Measurements from ENCODE around the gene DLL1.
"Not testable (repeated sequence)": the region's sequence is repeated elsewhere in the genome, so short reads cannot be mapped to it uniquely, and the experiment has no call there.

The DLL1 gene

GRCh38 chr6:170290296-170291128, at the start of gene DLL1:
DLL1 (minus strand) TSS chr6:170291078; CDS start chr6:170290139, 939 bp downstream.
- peak; percentile 44 for DNase-seq

- not testable (repeated sequence) for DNase-seq
These were observed 44.3 kb upstream of the DLL1 start for GRCh38 chr6:170335199-170335598.

DNA sequence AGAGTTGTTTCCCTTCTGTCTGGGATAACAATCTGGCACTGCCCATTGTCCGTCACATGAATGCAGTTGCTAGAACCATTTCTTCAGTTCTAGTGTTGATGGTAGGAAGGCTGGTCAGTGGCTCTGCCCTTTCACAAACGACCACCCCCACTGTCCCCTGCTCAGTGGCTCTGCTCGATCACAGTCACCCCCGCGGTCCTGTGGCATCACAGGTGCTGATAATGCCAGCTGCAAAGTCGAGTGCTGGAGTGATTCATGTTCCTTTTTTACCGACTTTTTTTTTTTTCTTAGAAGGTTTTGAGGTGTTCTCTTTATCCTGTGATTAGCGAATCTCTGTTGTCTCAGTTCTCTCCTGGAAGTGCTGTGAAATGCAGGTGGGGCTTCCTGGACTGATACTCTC, 38.4 kb upstream of the DLL1 start:
- DNase-seq, result no peak

GRCh38 chr6:170317718-170318117, 26.8 kb upstream of the DLL1 start:
- no peak for DNase-seq

GRCh38 chr6:170317076-170317475, 26.2 kb upstream of the DLL1 start:
- no peak for DNase-seq

- no peak for DNase-seq
These were observed 25.2 kb upstream of the DLL1 start for GRCh38 chr6:170316071-170316470.

DNA sequence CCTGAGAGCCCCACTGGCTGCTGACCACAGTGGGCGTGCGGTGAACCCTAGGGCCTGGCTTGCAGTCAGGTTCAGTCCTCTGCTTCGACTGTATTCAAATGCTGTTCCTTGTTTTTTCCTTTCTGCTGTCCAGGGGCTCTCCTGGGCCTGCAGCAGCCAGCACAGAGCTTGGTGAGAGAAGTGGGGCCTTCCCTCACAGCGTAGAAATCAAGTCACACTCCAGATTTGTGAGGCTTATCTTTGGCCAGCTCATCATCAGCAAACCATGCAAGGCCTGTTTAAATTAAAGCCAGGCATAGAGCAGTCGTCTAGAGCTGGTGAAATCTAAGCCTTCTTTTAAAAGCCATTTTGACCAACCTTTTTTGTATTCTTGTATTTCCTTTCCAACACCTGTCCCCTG, 24.1 kb upstream of the DLL1 start:
- DNase-seq, result no peak

DNA sequence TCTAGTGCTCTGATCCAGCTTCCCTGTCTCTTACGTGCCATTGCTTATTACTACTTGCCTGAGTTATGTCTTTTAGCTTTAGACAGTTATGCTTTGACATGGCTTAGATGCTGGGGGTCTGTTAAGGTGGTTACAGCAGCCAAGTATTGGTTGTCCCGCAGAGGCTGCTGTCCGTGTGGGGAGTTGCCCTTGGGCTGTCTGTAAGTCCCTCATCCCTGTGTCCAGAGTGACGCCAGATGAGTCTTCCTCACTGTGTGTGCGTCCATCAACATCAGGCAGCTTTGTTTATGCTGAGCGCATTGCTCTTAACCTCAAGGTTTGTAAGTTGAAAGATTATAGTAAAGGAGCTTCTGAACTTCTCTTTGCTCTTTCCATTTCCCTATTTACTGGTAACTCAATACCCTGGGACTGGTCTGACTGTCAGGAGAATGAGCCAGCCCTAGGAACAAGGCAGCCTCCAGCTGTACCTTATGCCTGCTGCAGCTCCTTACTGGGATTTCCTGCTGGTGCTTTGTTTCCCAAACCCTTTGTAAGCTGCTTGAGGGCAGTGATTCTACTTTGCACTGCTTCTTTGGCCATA, 22.9 kb upstream of the DLL1 start:
- no peak for DNase-seq

DNA sequence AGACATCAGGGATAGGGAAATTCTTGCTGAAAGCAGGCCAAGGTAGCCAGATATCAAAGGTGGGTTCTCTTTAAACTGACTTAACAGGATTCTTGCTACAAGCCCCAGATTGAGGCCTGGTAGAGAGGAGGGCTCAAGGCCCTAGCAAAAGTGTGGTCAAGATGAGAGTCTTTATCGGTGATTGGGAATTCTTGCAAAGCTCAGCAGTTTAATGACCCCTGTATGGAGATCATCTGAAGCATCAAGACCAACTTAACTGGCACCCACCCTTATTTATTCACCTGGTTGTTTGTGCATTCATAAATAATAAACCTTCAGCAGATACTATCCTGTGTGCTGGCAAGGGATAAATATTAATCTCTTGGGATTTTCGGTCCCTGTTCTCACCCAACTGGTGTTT, 22.0 kb upstream of the DLL1 start:
- DNase-seq, result no peak

DNA sequence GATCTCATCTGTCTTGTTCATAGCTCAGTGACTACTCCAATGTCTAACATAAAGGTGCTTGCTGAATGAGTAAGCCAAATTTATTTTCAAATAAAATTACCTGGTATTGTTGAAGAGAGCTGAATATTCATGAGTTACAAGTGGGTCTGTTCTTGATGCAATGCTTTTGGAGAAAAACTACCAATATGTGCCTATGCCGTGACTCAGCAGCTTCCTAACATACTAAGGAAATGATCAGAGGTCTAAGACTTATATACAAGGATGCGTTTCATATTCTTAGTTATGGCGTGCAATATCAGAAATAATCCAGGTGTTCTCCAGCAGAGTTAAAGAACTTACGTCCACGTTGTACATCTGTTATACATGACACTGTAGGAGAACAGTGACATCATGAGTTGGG, 20.8 kb upstream of the DLL1 start:
- no peak for DNase-seq

DNA sequence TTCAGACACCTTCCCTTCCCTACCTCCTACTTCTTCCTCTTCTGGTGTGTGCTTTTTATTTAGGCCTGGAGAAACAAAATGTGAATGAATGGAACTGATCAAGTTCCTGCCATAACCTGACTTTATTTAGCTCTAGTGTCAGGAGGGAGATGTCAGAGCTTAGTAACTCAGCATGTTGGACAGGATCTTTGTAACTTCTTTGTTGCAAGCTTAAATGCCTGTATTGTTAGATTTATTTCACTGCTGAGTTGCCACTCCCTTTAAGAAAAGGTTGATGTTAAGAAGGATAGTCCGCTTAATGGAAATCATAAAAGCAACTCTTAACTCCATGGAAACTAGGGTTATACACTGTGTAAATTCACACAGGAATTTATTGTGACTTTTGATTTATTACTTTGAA, 17.9 kb upstream of the DLL1 start:
- DNase-seq, result no peak

- DNase-seq, result no peak
These were observed 16.2 kb upstream of the DLL1 start for GRCh38 chr6:170307080-170307545.

DNA sequence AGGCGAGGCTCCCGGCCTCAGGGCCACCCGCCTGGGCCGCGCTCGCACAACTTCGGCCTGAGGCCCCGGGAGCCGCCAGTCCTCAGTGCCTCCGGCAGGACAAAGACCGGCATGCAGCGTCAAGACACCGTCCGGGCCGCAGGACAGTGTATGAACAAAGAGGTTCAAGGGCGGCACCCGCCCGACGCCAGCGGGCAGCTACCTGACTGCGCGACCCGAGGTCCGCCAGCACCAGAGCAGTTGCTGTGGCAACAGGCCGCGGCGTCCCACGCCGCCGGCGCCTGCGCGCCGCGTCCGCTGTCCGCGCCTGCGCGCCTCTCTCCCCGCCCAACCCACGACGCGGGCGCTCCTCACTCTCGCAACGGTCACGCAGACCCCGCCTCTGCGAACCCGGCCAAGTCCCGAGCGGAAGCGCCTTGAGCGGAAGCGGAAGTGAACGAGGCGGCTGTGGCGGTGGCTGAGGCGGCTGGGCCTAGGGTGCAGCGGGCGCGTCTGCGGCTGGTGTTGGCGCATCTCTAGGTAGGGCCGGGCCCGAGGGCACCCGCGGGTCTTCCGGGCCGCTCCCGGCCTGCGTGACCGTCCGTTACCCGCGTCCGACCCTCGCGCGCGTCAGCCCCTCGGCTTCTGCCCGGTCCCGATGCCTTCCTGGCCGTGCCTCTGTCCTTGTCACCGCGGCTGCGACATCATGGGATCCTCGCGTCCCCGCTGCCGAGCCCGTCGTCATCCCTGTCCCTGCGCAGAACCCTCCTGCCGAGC, 15.6 kb upstream of the DLL1 start, which contains the start of gene FAM120B:
FAM120B (plus strand) TSS at position 435 of the 756 bp plus-strand sequence. CDS start 10,633 bp downstream, outside the sequence.
- peak; percentile 97 for DNase-seq

- no peak for DNase-seq
These were observed 15.0 kb upstream of the DLL1 start for GRCh38 chr6:170305805-170306323.

DNA sequence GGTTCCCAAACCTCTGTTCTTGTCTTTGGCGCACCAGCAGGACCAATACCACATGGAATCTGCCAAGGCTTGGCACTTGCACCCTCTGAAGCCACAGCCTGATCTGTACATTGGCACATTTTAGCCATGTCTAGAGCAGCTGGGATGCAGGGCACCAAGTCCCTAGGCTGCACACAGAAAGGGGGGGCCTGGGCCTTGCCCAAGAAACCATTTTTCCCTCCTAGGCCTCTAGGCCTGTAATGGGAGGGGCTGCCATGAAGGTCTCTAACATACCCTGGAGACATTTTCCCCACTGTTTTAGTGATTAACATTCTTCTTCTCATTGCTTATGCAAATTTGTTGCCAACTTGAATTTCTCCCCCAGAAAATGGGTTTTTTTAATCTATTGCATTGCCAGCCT, 10.3 kb upstream of the DLL1 start:
- no peak for DNase-seq

GRCh38 chr6:170298688-170299087, 7.8 kb upstream of the DLL1 start:
- no peak for DNase-seq

- no peak for DNase-seq
These were observed 6.9 kb upstream of the DLL1 start for GRCh38 chr6:170297576-170298330.

GRCh38 chr6:170296746-170297575, 6.1 kb upstream of the DLL1 start:
- no peak for DNase-seq

GRCh38 chr6:170296423-170296745, 5.5 kb upstream of the DLL1 start:
- DNase-seq, result no peak

DNA sequence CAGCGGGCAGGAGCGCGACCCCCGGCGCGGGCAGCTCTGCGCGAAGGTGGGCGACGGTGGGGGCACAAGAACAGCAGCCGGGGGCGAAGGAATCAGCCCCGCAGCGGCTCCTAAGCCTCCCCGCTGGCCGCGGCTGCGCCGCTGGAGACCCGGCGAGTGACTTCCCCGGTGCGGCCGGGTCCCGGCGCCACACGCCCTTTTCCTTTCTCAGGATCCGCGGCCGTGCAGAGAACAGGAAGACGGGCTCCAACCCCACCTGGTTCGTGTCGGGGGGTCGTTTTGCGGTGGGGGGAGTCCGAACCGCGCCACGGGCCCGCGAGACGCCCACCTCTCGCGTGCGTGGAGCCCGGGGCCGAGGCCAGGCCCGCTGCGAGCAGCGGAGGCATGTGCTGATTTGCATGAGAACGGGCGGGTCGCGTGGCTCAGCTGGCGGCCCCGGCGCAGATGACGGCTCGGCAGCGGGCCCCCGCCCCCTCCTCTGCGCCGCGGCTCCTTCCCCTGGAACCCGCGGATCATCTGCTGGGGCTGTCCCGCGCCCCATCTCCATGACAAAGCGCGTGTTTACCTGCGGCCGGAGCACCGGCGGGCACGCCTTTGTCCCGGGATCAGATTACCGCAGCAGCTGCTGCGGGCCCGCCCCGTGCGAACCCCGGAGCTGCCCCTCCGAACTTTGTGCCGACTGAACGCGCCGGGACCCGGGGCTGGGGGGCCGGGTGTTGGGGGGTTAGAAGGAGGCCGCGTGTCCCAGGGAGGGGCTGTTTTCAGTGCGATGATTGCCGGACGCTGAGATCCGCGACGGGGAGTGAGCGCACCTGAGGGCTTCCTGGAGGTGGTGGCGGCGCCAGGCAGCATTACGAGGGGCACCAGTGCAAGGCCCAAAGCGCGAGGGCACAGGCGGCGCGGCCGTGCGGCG, 4.9 kb upstream of the DLL1 start:
- DNase-seq, result peak; percentile 35

Data from CD4-positive, alpha-beta T cell treated with Interleukin-17A for 1 hour (primary cell).